UCSD-AML1 (cell line): ENCODE measurements around the gene DOCK7.
"Not testable (repeated sequence)": the region's sequence is repeated elsewhere in the genome, so short reads cannot be mapped to it uniquely, and the experiment has no call there.

Experiments used
- DNase-seq: peaks from one replicate; lab custom pipeline; 2025; ENCODE audit not compliant: unreplicated experiment; lab: John Stamatoyannopoulos, UW

DOCK7 gene

GRCh38 chr1:62698161-62698560, 10.0 kb upstream of the DOCK7 start:
- DNase-seq: not testable (repeated sequence)

- DNase-seq: not testable (repeated sequence)
These were observed 6.3 kb upstream of the DOCK7 start for GRCh38 chr1:62694479-62694878.

GRCh38 chr1:62693123-62693522, 4.9 kb upstream of the DOCK7 start:
- DNase-seq: no peak

GRCh38 chr1:62691062-62691844, 3.1 kb upstream of the DOCK7 start:
- DNase-seq: no peak

- DNase-seq: no peak
These were observed 1.3 kb upstream of the DOCK7 start for GRCh38 chr1:62689524-62689923.

GRCh38 chr1:62688687-62689085, 500 bp upstream of the DOCK7 start:
- no peak for DNase-seq

GRCh38 chr1:62687421-62687902, 724 bp downstream of the DOCK7 start:
- peak; percentile 58 for DNase-seq

GRCh38 chr1:62686822-62687221, 1.4 kb downstream of the DOCK7 start:
- no peak for DNase-seq

GRCh38 chr1:62685431-62685859, 2.7 kb downstream of the DOCK7 start:
- DNase-seq: no peak

- DNase-seq: no peak
These were observed 5.7 kb downstream of the DOCK7 start for GRCh38 chr1:62682531-62682930.

- not testable (repeated sequence) for DNase-seq
These were observed 7.2 kb downstream of the DOCK7 start for GRCh38 chr1:62680992-62681391.

- not testable (repeated sequence) for DNase-seq
These were observed 10.4 kb downstream of the DOCK7 start for GRCh38 chr1:62677822-62678221.

- no peak for DNase-seq
These were observed 11.4 kb downstream of the DOCK7 start for GRCh38 chr1:62676611-62677356.

GRCh38 chr1:62673629-62674028, 14.6 kb downstream of the DOCK7 start:
- DNase-seq: no peak

GRCh38 chr1:62672029-62672428, 16.2 kb downstream of the DOCK7 start:
- DNase-seq: no peak

- no peak for DNase-seq
These were observed 33.4 kb downstream of the DOCK7 start for GRCh38 chr1:62654744-62655143.

- no peak for DNase-seq
These were observed 35.8 kb downstream of the DOCK7 start for GRCh38 chr1:62652387-62652786.

- no peak for DNase-seq
These were observed 44.9 kb downstream of the DOCK7 start for GRCh38 chr1:62643283-62643682.

GRCh38 chr1:62637392-62638105, 50.6 kb downstream of the DOCK7 start:
- no peak for DNase-seq

GRCh38 chr1:62628506-62628905, 59.7 kb downstream of the DOCK7 start:
- DNase-seq: no peak

- DNase-seq: no peak
These were observed 62.8 kb downstream of the DOCK7 start for GRCh38 chr1:62625415-62625814.

GRCh38 chr1:62621907-62622306, 66.3 kb downstream of the DOCK7 start:
- no peak for DNase-seq
